OCI-LY1 (cell line): ENCODE measurements around the gene YLPM1.

ENCODE experiments used
- EZH2 ChIP-seq: fragments of 200-600 bp; sonication (generic), shearing (Covaris generic); IDR thresholded peaks from 2 replicates; pipeline ENCODE4 v1.8.0; 2017; ENCODE audit warnings: borderline replicate concordance, mixed run types, mild to moderate bottlenecking, antibody characterized with exemption, low read length, moderate library complexity, mixed read lengths
- TF ChIP-seq, protein P1 (sequence below): fragments of 200-600 bp; sonication (generic), shearing (Covaris generic); IDR thresholded peaks from 2 replicates; pipeline ENCODE4 v1.5.1; 2017; ENCODE audit warnings: mild to moderate bottlenecking, antibody characterized with exemption, low read length, moderate library complexity, mixed read lengths

DNA sequence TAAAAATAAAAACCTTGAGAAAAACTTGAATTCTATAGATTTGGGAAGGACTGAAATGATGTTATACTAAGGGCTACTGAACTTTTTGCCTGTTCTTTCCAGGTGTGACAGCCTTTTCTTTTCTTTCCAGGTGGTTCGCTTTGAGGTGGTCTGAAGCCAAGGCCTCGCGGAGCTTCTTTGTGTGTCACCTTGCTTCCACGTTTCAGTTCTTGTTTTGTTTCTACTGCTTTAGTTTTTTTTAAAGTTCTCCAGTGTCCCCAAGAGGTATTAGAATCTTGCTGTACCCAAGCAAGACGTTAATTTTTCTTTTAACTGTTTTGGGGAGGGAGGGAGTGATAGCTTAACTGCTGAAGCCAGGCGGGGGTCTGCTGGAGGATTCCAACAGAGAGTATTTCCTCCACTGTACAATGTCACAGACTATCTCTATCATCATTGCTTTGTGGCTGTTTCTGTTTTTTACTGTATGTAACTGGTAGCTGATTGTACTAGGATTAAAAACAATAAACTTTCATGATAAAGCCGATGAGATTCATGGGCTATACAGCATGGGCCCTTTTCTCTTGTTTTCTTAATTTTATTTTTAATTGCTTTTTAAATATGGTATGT lies 72.6 kb downstream of the YLPM1 start:
- TF ChIP-seq, protein P1, sequence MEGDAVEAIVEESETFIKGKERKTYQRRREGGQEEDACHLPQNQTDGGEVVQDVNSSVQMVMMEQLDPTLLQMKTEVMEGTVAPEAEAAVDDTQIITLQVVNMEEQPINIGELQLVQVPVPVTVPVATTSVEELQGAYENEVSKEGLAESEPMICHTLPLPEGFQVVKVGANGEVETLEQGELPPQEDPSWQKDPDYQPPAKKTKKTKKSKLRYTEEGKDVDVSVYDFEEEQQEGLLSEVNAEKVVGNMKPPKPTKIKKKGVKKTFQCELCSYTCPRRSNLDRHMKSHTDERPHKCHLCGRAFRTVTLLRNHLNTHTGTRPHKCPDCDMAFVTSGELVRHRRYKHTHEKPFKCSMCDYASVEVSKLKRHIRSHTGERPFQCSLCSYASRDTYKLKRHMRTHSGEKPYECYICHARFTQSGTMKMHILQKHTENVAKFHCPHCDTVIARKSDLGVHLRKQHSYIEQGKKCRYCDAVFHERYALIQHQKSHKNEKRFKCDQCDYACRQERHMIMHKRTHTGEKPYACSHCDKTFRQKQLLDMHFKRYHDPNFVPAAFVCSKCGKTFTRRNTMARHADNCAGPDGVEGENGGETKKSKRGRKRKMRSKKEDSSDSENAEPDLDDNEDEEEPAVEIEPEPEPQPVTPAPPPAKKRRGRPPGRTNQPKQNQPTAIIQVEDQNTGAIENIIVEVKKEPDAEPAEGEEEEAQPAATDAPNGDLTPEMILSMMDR, result no peak
- TF ChIP-seq EZH2, result no peak
